Esophagus muscularis mucosa (tissue), 3 donors: Measurements from ENCODE around the gene LTBP4.
"Not testable (repeated sequence)": the region's sequence is repeated elsewhere in the genome, so short reads cannot be mapped to it uniquely, and the experiment has no call there.

Source experiments
- POLR2A ChIP-seq: fragments of 450-650 bp; IDR thresholded peaks from one replicate; pipeline ENCODE4 v1.6.1; 2017; ENCODE audit warnings: antibody characterized with exemption, moderate library complexity, mild to moderate bottlenecking, low read depth
- TF ChIP-seq, protein P1 (sequence below), 3 experiments: fragments of 200-600 bp in 2 of 3; fragments of 450-650 bp in 1 of 3; sonication (generic) in 2 of 3; IDR thresholded peaks; one replicate each; pipeline ENCODE4 v1.5.1; 2017 to 2019; ENCODE audit warnings: antibody characterized with exemption in 3 of 3, mild to moderate bottlenecking in 2 of 3, moderate library complexity in 1 of 3

DNA sequence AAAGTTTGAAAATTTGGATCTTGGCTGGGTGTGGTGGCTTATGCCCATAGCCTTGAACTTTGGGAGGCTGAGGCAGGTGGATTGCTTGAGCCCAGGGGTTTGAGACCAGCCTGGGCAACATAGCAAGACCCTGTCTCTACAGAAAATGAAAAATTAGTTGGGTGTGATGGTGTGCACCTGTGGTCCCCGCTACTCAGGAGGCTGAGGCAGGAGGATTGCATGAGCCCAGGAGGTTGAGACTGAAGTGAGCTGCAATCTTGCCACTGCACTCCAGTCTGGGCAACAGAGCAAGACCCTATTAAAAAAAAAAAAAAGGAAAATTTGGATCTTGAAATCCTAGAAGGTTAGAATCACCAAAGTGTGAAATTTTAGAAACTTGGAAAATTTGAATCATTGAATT is 36.6 kb upstream of the LTBP4 start:
- TF ChIP-seq, protein P1, sequence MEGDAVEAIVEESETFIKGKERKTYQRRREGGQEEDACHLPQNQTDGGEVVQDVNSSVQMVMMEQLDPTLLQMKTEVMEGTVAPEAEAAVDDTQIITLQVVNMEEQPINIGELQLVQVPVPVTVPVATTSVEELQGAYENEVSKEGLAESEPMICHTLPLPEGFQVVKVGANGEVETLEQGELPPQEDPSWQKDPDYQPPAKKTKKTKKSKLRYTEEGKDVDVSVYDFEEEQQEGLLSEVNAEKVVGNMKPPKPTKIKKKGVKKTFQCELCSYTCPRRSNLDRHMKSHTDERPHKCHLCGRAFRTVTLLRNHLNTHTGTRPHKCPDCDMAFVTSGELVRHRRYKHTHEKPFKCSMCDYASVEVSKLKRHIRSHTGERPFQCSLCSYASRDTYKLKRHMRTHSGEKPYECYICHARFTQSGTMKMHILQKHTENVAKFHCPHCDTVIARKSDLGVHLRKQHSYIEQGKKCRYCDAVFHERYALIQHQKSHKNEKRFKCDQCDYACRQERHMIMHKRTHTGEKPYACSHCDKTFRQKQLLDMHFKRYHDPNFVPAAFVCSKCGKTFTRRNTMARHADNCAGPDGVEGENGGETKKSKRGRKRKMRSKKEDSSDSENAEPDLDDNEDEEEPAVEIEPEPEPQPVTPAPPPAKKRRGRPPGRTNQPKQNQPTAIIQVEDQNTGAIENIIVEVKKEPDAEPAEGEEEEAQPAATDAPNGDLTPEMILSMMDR (IDR thresholded peaks at IDR 0.05) = not testable (repeated sequence)
- not testable (repeated sequence) for TF ChIP-seq POLR2A
